Lower leg skin (tissue), 3 donors: Measurements from ENCODE around the gene RPS6KL1.

Experiments used
- POLR2A ChIP-seq, 2 donors: fragments of 450-650 bp; IDR thresholded peaks; one replicate each; pipeline ENCODE4 v1.6.1; 2016 to 2017; ENCODE audit warnings: antibody characterized with exemption in 2 of 2, mild to moderate bottlenecking in 1 of 2, moderate library complexity in 1 of 2
- TF ChIP-seq, protein P1 (sequence below), 3 donors: fragments of 450-650 bp; IDR thresholded peaks; one replicate each; pipeline ENCODE4 v1.5.1; 2016; ENCODE audit warnings: antibody characterized with exemption in 3 of 3, mild to moderate bottlenecking in 3 of 3, moderate library complexity in 2 of 3

DNA sequence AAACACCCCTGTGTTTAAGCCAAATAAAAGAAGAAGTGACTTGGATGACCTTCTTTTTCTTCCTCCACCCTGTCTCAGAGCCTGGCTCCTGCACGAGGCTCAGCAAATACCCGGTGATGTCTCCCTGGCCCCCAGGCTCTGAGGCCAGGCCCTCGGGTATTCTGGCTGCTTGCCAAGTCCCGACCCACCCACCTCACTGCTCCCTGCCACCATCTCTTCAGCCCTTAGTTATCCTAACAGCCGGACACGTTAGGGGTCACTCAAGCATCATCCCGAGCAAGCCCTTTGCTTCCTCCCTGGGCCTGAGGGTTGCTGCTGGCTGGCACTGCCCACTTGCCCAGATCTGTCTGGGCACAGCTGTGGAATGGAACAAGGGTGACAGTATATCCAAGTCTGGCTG is 7.2 kb downstream of the RPS6KL1 start:
- TF ChIP-seq, protein P1, sequence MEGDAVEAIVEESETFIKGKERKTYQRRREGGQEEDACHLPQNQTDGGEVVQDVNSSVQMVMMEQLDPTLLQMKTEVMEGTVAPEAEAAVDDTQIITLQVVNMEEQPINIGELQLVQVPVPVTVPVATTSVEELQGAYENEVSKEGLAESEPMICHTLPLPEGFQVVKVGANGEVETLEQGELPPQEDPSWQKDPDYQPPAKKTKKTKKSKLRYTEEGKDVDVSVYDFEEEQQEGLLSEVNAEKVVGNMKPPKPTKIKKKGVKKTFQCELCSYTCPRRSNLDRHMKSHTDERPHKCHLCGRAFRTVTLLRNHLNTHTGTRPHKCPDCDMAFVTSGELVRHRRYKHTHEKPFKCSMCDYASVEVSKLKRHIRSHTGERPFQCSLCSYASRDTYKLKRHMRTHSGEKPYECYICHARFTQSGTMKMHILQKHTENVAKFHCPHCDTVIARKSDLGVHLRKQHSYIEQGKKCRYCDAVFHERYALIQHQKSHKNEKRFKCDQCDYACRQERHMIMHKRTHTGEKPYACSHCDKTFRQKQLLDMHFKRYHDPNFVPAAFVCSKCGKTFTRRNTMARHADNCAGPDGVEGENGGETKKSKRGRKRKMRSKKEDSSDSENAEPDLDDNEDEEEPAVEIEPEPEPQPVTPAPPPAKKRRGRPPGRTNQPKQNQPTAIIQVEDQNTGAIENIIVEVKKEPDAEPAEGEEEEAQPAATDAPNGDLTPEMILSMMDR (IDR thresholded peaks at IDR 0.05), result no peak
- TF ChIP-seq POLR2A (IDR thresholded peaks at IDR 0.05), result no peak
